GM04504 (cell line): ENCODE results near the gene SYNDIG1.
A peak's percentile ranks its signal among the peaks of the same experiment; 100 is the strongest.
"Not testable (repeated sequence)": the region's sequence is repeated elsewhere in the genome, so short reads cannot be mapped to it uniquely, and the experiment has no call there.

Source experiments
- DNase-seq: peaks from one replicate; pipeline ENCODE4 v3.0.0-alpha.2; 2012; ENCODE audit warnings: low read depth

SYNDIG1 gene

DNA sequence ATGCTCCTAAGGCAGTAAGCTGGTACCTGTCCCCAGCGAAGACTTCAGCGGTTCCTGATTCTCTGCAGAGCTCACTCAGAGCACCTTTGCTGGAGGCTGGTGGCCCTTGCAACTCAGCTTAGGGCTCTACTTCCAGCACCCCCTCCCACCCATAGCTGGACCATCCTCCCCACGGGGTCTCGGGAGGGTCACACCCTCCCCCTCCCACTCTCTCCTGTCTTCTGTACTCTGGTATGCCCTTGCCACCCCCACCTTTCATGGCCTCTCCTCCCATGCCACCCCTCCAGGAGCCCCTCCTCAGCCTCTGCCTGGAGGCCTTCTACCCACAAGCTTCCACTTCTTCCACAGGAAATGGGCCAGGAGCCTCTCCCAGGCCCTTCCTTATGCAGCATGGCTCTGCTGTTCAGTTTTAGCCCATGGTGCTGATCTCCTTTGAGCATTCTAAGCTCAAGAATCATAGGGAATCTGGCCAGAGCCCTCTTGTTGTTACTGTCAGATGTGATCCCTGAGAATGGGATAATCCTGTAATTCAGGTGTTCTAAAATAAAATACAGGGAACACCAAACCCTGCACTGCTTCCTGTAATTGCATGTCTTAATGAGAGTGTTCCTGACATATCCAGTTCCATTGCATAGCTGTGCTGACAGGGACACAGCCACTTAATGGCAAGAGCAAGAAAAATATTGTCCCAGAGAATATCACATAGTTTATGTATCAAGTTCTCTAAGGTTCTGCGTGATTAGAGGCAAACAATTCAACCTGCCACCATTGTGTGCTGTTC lies 142.1 kb downstream of the SYNDIG1 start:
- DNase-seq: no peak

DNA sequence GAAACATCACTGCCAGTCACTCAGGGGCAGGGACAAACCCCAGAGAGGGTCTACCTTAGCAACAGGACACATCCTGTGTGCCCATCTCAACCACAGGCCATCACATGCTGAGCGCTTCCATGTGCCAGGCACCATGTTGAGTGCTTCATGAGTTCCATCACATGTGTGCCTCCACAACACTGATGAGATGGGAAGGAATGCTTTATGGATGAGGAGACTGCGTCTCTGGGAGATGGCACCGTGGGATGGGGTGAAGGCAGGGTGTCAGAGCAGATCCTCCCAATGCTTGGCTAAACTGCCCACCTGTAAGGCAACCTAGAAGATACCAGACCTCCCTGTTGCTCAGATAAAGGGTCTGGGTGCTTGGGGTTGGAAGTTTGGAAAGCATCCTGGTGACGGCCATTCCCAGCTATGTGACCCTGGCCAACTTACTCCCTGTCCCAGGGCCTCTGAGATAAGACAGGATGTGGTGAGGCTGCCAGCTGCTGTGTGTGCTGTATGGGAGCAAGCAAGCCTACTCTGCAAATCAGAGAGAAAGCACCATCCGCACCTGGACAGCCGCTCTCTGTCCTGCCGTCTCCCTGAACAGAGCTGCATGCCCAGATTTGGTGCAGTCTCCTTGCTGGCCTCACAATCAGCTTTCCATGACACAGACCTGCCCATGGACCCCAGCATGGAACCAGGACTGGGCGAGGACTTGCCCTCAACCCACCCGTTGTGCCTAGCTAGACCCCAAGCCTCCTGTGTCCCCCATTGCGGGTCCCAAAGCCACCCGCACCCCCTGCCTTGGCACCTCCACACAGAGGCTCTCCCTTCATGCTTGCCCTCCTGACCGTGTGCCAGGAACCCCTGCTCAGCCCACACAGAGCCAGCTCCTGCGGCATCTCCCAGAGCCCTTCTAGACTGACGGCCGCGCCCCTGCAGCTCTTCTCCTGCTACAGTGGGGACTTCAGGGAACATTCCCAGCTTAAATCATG lies 143.7 kb downstream of the SYNDIG1 start:
- DNase-seq: no peak

DNA sequence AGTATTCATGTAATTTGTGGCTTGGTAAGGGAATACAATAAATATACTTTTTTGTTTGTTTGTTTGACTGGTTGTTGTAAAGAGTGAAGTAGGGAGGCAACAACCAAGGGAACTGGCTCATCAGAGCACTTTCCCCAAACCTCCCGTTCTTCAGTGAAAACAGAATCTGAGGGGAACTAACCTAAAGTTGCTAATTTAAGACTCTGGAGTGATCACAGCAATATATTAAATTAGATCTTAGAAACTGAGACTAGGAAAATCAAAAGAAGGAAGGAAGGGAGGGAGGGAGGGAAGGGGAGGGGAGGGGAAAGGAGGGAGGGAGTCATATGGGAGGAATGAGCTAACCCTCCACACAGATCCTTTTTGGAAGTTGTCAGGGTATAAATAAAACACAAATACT lies 144.9 kb downstream of the SYNDIG1 start:
- no peak for DNase-seq

DNA sequence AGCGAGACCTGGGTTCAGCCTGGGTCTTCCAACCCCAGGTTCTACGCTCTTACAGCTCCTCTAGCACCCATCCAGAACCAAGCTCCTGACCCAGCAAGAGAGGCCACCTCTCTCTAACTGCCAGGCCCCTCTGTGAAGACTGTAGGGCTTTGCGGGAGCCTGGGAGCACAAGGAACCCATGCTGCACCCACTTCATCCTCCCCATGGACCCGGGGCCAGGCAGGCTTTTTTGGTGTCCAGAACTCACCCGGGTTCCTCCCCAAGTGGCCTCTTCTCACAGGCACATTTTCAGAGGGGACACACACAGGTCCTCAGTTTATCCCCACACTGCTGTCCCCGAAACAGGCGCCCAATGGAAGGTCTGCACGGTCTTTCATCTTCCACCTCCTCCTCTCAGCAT lies 145.9 kb downstream of the SYNDIG1 start:
- DNase-seq: no peak

DNA sequence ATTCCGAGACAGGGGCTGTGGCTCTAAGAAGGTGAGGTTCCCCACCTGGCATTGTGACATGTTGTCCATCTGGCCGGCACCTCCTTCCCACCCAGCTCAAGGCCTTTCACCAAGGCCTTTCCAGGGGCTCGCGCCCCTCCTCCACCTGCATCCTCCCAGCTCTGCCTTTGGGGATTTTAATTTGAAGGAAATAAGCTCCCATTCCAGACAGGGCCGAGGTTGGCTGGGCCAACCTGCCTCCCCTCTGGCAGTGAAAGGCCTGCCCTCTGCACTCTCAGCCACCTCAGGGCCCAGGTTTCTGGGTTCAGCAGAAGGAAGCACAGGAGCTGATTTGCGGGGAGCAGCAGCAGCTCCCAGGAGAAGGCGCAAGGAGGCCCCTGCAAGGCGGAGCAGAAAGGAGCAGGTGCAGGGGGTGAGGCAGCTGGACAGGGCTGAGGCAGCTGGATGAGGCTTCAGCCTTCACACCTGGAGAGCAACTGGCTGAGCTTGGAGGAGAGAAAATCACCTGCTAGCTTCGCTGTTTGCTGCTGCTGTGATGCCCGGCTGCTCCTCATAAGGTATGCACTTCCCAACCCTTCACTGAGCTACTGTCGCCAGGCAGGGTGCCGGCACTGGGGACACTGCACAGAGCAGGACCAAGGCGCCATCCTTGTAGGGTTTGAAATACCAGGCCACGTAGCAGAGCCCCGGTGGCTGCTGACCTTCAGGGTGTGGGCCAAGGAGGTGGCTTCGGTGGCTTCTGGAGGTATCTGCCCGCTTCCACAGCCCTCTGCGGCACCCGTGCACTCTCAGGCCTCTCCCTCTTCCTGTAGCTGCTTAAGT lies 147.0 kb downstream of the SYNDIG1 start:
- no peak for DNase-seq

DNA sequence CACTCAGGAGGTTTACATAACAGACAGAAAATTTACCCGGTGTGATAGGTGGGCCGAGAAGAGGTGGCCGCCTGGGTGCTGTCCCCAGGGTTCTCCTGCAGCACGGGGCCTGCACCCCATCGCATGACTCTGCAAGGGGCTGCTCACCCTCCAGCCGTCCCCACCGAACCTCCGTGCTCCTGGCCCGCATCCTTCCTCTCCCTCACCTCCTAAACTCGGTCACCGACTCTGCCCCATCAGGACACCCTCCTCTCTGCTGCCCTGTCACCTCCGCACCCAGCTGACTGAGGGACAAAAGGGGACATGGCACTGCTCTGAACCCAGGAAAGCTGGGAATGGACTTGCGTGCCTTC lies 147.6 kb downstream of the SYNDIG1 start:
- DNase-seq: no peak

DNA sequence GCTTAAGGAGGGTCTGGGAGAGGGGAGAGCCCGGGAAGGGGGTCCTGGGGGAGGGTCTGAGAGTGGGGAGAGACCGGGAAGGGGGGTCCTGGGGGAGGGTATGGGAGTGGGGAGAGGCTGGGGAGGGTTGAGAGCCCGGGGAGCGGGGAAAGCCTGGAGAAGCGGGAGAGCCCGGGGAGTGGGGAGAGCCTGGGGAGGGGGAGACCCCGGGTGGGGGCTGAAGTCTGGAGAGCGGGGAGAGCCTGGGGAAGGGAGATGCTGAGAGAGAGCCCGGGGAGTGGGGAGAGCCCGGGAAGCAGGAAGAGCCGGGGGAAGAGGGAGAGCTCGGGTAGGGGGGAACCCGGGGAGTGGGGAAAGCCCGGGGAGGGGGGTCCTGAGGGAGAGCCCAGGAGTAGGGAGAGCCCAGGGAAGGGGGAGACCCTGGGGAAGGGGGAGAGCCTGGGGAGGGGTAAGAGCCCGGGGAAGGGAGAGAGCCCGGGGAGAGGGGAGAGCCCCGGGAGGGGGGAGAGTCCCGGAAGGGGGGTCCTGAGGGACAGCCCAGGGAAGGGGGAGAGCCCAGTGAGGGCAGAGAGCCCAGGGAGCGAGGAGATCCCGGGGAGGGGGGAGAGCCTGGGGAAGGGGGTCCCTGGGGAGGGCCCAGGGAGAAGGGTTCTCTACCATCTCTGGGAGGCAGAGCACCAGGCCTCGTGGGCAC lies 148.5 kb downstream of the SYNDIG1 start:
- DNase-seq: no peak

DNA sequence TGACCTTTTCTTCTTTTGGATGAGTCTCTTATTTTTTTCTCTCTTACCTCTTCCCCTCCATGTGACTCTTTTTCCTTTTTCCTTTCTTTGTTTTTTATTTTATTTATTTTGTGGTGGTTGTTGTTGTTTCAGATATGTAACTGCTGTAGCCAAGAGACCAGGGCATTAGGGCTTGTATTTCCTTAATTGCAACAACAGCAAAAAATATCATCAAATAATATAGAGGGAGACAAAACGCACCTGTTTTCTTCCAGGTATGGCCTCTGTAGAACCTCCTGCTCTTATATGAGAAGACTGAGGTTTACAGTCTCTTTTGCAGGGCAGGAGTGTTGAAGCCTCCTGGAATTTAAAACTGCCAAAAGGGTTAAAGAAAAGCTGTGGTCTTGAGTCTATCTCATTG lies 149.3 kb downstream of the SYNDIG1 start:
- no peak for DNase-seq

DNA sequence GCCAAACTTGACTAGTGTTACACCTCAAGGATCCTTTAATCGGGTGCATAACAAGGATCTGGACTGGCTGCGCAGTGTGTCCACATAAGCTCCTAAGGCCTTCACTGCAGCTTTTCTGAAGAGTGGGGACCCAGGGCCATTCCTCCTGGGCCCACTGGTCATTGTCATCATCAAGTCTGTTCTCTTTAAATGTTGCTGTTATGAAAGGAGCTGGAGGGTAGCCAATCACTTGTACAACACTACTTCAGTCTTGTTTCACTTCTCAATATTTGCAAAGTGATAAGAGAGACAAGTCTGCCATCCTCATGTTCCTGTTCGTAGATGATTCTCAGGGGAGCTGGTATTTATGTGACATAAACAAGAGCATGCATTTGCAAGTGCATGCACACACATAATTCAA lies 149.8 kb downstream of the SYNDIG1 start:
- DNase-seq: no peak

DNA sequence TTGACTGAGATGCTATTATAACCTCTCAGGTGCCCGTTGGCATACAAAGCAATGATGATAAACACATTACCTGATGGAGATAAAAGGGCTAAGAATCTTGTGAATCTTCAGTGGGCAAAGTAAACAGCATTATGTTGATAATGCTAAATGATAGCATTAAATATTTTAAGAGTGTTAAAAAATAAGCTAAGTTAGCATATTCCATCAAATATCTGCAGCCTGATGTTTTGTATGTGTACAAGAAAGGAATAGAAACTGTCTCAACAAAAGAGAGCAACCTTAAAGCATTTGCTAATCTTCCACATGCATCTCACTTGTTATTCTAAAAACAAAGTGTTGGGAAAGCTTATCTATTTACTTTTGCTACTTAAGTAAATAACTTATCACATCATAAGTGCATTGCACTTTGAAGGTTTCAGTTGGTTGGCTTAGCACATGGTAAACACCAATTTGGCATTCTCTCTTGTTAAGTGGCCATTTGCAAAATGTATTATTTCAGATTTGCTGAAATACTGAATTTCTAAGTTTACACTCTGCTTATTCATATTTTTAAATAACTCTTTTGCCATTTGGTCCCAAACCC lies 151.6 kb downstream of the SYNDIG1 start:
- no peak for DNase-seq

DNA sequence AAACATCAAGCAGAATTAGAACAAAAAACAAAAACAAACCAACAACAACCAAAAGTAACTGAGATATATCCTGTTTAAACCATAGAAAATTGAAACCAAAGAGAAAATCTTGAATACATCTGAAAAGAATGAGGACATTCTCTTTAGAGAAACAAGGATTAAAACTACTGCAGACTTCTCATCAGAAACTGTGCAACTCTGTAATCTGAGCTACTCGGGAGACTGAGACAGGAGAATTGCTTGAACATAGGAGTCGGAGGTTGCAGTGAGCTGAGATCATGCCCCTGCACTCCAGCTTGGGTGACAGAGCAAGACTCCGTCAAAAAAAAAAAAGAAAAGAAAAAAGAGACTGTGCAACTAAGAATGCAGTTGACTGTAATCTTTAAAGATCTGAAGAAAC lies 153.4 kb downstream of the SYNDIG1 start:
- DNase-seq: no peak

DNA sequence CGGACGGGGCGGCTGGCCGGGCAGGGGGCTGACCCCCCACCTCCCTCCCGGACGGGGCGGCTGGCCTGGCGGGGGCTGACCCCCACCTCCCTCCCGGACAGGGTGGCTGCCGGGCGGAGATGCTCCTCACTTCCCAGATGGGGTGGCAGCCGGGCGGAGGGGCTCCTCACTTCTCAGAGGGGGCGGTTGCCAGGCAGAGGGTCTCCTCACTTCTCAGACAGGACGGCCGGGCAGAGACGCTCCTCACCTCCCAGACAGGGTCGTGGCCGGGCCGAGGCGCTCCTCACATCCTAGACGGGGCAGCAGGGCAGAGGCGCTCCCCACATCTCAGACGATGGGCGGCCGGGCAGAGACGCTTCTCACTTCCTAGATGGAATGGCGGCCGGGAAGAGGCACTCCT lies 156.7 kb downstream of the SYNDIG1 start:
- DNase-seq: not testable (repeated sequence)

DNA sequence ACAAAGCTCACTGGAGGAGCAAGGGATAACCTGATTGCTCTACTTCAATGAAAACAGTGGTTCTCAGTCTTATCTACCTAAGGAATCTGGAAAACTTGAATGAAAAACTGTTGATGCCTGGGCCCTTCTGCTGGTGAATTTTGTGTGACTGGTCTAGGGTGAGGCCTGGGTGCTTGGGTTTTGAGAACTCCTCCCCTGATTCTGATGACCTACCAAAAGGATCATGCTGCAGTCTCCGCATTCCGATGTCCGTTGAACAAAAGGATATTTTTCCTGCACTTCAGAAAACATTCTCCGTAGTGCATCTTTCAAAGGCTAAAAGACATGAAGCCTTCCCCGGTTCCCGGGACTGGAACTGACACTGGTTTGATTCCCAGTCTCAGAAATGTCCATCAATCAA lies 157.9 kb downstream of the SYNDIG1 start:
- no peak for DNase-seq

DNA sequence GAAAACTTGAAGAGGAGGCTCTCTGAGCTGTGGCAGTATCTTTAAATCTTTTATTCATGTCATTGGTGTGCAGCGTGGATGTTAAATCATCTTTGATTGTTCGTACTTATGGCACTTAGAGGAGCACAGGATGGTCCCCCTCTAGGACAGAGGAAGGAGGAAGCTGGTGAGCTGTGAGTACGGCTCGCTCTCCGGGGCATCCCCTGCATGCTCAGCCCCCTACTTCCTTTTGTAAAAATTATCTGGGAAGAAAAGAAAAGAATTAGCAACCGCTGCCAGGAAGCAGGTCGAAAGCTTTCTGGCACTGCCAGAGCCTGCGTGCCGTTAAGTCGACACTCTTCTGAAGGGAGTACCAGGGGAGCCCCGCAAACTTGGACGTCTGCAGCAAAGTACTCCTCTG lies 158.5 kb downstream of the SYNDIG1 start:
- no peak for DNase-seq

DNA sequence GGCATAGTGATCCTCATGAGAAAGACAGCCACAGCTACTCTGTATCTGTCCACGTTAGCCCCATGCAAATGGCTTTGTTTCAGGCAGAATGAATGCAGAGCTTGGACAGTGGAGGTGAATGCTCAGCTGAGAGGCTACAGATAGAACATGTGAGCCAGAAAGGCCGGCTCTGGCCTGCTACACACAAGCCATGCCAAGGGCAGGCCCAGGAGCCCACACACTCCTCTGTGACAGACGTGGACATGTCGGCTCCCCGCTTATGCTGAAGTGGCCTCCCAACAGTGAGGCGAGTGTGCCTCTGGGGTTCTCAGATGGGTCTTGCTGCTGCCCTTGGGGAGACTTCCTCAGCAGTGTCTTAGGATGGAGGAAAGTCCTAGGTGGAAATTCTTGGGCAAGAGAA lies 159.6 kb downstream of the SYNDIG1 start:
- DNase-seq: no peak

DNA sequence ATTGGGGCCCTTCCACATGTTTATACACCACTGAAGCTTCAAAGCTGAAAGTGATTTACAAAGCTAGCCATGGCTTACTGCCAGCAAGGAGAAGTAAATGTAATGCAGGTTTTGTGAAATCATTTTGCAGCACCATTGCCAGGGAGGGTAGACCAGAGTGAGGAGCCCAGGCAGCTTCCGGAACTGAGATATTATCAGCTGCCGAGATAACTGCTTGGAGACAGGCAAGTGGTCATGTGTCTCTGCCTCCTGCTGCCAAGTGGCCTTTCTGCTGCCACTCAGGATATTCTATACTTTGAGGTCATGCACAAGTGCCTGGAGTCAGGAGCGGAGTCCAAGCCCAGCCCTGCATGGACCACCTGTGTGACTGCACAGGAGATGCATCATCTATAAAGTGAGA lies 160.2 kb downstream of the SYNDIG1 start:
- DNase-seq: no peak

DNA sequence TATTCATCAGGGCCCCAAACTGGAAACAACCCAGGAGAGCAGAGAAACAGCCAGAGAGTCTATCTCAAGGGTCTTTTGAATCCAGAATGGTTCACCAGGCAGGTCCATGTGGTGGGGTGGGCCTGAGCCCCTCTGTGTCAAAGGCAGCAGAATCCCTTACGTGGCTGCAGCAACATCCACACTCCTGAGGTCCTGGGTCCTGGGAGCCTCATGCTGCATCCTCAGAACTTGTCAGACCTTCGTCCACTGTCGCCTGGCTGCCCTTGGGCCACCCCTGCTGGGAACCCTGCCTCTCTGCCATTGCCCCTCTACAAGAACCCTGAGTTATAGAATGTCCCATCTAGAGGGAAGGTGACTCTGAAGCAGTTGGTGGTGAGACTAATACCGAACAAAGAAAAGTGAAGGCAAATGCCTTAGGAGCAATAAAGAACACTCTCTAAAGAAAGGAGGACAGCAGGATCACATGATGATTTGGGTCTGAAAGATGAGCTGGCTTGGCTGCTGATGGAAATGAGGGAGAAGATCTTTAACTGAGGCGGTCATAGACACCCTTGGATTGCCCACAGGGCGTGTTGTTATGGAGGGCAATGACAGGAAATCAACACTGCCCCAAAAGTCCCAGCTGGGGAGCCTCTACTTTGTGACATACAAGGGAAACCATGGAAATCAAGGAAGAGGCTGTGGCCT lies 161.2 kb downstream of the SYNDIG1 start:
- no peak for DNase-seq

DNA sequence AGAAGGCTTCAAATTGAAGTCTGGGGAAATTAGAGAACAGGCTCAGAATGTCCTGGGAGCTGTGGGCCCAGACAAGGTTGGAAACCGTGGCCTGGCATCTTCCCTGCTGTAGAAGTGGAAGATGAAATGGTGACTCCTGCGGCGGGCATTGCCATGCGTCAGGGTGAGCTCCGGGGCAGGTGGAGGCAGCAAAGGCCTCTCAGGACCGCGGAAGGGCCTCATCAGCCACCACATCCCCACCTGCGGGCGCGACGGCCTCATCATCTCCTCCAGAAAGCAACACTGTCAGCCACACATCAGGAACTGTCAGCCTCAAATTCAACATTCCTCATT lies 161.7 kb downstream of the SYNDIG1 start:
- no peak for DNase-seq

DNA sequence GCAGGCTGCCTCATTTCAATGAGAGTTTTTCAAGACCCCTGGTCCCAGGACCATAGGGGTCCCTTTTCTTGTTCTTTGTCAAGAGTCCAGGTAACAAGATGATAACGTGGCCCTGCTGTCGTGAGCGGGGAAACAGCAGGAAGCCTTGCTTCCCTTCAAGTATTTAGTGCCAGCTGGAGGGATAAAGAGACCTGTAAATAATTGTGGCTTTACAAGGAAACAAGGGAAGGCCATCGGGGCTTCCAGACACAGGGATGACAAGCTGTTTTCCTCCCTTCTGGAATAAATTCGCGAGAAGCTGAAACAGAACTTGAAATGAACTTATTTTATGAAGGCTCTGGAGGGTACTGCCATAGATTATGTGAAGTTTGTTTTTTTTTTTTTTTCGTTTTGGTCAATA lies 163.2 kb downstream of the SYNDIG1 start:
- no peak for DNase-seq

DNA sequence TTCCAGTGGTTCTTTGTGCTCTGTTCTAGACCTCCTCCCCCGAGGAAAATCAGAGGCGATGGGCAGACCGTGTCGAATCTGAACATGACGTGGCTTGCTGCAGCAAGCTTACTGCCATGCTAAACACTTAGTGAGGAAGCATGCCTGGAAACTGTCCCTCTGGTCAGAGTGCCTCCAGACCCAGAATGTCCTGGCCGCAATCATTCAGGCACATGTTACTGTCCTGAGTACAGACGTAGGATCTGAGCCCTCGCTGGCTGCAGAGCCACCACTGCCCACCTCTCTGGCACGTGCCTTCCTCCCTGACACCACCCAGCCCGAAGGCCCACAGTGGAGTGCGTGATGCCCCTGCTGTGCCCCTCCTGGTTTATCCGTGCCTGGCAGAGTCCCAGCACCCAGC lies 163.6 kb downstream of the SYNDIG1 start:
- DNase-seq: peak; percentile 47

DNA sequence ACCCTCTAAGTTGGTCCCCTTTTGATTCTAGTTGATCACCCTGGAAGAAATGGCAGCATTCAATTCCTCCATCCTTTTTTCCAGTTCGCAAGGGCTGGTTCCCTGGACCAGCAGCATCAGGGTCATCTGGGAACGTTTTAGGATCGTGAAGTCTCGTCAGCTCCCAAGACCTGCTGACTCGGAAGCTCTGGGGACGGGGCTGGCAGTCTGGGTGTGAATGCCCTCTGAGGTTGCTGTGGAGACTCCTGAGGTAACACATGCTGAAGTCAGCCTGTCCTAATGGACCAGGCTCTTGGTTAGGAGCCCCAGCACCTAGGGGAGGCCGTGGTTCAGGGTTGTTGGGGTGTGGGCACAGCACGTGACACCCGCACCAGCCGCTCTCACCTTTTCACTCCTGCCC lies 164.1 kb downstream of the SYNDIG1 start:
- DNase-seq: no peak
